OCI-LY7 (cell line): ENCODE measurements around the gene FAM240A.

ENCODE experiments used
- EZH2phosphoT487 ChIP-seq: fragments of 200-600 bp; sonication (generic); IDR thresholded peaks from 2 replicates; pipeline ENCODE4 v1.6.1; 2018; ENCODE audit warnings: low read depth, borderline replicate concordance, mild to moderate bottlenecking, mixed run types, antibody characterized with exemption, low read length, moderate library complexity, mixed read lengths
- TF ChIP-seq, protein P1 (sequence below): fragments of 200-600 bp; sonication (generic); conservative IDR thresholded peaks from 2 replicates; pipeline ENCODE4 v1.5.1; 2014; ENCODE audit warnings: mild to moderate bottlenecking, antibody characterized with exemption, low read length, moderate library complexity, mixed read lengths

DNA sequence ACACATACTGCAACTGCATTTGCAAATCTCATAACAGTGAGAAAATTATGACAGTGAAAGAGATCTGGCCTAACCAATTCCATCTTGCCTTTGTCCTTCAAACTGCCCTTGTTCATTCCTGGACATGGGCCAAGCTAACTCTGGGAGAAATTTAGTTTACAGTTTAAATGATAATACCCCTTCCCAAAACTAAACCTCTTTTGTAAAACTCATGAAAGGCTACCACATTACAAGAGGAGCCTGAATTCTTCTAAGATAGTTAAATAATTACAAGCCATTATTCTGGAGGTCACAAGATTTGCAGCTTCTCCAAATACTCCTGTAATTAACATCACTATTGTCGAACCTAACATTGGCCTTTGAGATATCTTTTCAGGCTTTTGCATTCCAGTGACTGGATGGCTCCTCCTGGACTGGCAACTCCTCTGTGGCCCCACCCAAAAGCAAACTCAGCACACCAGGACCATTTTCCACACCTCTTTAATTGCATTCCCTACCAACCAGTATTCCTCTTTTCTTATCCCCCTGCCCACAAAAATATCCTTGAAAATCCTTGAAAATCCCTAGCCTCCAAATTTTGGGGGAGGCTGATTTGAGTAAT lies 8.8 kb upstream of the FAM240A start:
- TF ChIP-seq, protein P1, sequence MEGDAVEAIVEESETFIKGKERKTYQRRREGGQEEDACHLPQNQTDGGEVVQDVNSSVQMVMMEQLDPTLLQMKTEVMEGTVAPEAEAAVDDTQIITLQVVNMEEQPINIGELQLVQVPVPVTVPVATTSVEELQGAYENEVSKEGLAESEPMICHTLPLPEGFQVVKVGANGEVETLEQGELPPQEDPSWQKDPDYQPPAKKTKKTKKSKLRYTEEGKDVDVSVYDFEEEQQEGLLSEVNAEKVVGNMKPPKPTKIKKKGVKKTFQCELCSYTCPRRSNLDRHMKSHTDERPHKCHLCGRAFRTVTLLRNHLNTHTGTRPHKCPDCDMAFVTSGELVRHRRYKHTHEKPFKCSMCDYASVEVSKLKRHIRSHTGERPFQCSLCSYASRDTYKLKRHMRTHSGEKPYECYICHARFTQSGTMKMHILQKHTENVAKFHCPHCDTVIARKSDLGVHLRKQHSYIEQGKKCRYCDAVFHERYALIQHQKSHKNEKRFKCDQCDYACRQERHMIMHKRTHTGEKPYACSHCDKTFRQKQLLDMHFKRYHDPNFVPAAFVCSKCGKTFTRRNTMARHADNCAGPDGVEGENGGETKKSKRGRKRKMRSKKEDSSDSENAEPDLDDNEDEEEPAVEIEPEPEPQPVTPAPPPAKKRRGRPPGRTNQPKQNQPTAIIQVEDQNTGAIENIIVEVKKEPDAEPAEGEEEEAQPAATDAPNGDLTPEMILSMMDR: no peak
- no peak for TF ChIP-seq EZH2phosphoT487
